Adipocyte (in vitro differentiated cells): ENCODE results near the gene C17orf100.

Source experiments
- DNase-seq: peaks from one replicate; pipeline ENCODE4 v3.0.0-alpha.2; 2015; ENCODE audit warnings: low read depth
- H3K27me3 ChIP-seq: replicated peaks from 2 replicates; pipeline ENCODE4 v1.7.0; 2013; ENCODE audit warnings: mild to moderate bottlenecking, low read length, moderate library complexity; ENCODE audit not compliant: control insufficient read depth, insufficient read depth
- H3K36me3 ChIP-seq: 2 replicates; pipeline ENCODE4 v1.7.0; 2013; ENCODE audit warnings: low read length, mild to moderate bottlenecking, moderate library complexity; ENCODE audit not compliant: control insufficient read depth, insufficient read depth, severe bottlenecking
- H3K4me1 ChIP-seq: 2 replicates; pipeline ENCODE4 v1.7.0; 2013; ENCODE audit warnings: mild to moderate bottlenecking, low read length, moderate library complexity; ENCODE audit not compliant: control insufficient read depth, insufficient read depth
- H3K4me3 ChIP-seq: 2 replicates; pipeline ENCODE4 v1.7.0; 2013; ENCODE audit warnings: mild to moderate bottlenecking, low read length, moderate library complexity
- H3K9ac ChIP-seq: 2 replicates; pipeline ENCODE4 v1.7.0; 2013; ENCODE audit warnings: mild to moderate bottlenecking, low read length, moderate library complexity
- H3K9me3 ChIP-seq: 2 replicates; pipeline ENCODE4 v1.7.0; 2013; ENCODE audit warnings: mild to moderate bottlenecking, low read length, moderate library complexity; ENCODE audit not compliant: control insufficient read depth

C17orf100 gene

GRCh38 chr17:6670999-6671398 is 19.4 kb downstream of the C17orf100 start:
- peaks cover 48% of the 10 kb centered on the region for H3K27me3 ChIP-seq
- no peak overlapping the region for H3K9ac ChIP-seq
- H3K9me3 ChIP-seq = no peaks in the 10 kb centered on the region
- H3K36me3 ChIP-seq = no peaks in the 10 kb centered on the region
- no peak overlapping the region for H3K4me3 ChIP-seq
- no peak for DNase-seq
- no peaks in the 10 kb centered on the region for H3K4me1 ChIP-seq

- Histone ChIP-seq H3K27me3 (peaks cover 52% of the 10 kb centered on the region), H3K36me3 (no peaks in the 10 kb centered on the region), H3K4me1 (no peaks in the 10 kb centered on the region), H3K9me3 (no peaks in the 10 kb centered on the region), H3K4me3 (no peak overlapping the region), H3K9ac (no peak overlapping the region)
- DNase-seq = no peak
Measured at GRCh38 chr17:6671431-6671830, 19.9 kb downstream of the C17orf100 start.

- no peak overlapping the region for H3K9ac ChIP-seq
- no peaks in the 10 kb centered on the region for H3K9me3 ChIP-seq
- no peaks in the 10 kb centered on the region for H3K4me1 ChIP-seq
- no peak for DNase-seq
- H3K4me3 ChIP-seq = no peak overlapping the region
- H3K36me3 ChIP-seq = no peaks in the 10 kb centered on the region
- H3K27me3 ChIP-seq = peaks cover 58% of the 10 kb centered on the region
Measured at GRCh38 chr17:6674586-6674985, 23.0 kb downstream of the C17orf100 start.

GRCh38 chr17:6675201-6675825 is 23.8 kb downstream of the C17orf100 start:
- H3K27me3 ChIP-seq = peaks cover 55% of the 10 kb centered on the region
- no peak for DNase-seq

DNA sequence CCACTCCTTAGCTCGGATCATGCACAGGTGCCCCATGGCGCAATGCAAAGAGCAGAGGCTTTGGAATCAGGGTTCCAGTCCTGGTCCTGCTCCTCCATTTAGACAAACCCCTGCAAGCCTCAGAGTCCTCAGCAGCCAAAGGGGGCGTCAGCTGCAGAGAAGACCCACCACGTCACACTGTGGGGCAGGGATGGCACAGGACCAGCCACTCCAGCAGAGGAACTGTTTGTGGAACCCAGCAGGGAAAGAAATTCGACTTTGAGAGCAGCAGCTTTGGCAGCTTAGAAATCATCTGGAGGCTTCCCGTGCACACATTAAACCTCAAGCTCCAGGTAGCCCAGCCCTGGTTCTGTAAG is 25.2 kb downstream of the C17orf100 start:
- H3K27me3 ChIP-seq = peaks cover 49% of the 10 kb centered on the region
- no peaks in the 10 kb centered on the region for H3K36me3 ChIP-seq
- H3K4me3 ChIP-seq = no peak overlapping the region
- no peak for DNase-seq
- H3K9me3 ChIP-seq = no peaks in the 10 kb centered on the region
- H3K9ac ChIP-seq = no peak overlapping the region
- H3K4me1 ChIP-seq = no peaks in the 10 kb centered on the region

More at GRCh38 chr17:6675201-6675825, 23.8 kb downstream of the C17orf100 start:
- no peak overlapping the region for H3K4me3 ChIP-seq
- H3K4me1 ChIP-seq = no peaks in the 10 kb centered on the region
- no peak overlapping the region for H3K9ac ChIP-seq
- no peaks in the 10 kb centered on the region for H3K9me3 ChIP-seq
- H3K36me3 ChIP-seq = no peaks in the 10 kb centered on the region

DNA sequence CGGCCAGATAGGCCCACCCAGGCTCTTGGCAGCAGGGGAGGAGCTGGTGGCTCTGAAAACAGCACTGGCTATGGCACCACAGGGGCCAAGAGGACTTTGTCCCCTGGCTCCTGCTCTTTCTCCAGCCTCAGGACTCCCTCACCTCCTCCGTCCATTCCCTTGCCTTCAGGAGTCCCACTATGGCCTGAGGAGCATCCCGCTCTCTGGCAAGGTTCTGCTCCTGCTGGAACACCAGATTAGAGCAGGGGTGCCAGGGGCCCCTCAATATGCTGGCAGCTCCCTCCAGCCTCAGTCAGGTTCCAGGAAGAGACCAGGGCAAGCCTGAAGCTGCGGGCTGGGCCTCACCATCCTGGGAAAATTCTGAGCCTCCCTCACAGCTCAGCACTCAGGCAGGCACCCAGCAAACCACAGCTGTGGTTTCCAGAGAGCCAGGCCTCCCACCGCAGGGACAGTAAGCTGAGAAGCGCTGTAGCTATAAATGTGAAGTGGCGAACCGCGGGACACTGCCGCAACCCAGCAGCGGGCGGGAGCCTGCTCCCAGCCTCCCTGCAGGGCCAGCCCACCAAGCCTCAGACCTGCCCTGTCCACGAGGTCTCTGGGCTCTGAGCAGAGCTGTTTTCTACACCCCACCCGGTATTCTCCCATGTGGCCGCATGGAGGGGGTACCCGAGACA is 25.7 kb downstream of the C17orf100 start:
- no peak overlapping the region for H3K9ac ChIP-seq
- no peak for DNase-seq
- H3K4me1 ChIP-seq = no peaks in the 10 kb centered on the region
- no peaks in the 10 kb centered on the region for H3K36me3 ChIP-seq
- H3K9me3 ChIP-seq = peaks cover under 1% of the 10 kb centered on the region
- H3K27me3 ChIP-seq = peaks cover 54% of the 10 kb centered on the region
- no peak overlapping the region for H3K4me3 ChIP-seq

DNA sequence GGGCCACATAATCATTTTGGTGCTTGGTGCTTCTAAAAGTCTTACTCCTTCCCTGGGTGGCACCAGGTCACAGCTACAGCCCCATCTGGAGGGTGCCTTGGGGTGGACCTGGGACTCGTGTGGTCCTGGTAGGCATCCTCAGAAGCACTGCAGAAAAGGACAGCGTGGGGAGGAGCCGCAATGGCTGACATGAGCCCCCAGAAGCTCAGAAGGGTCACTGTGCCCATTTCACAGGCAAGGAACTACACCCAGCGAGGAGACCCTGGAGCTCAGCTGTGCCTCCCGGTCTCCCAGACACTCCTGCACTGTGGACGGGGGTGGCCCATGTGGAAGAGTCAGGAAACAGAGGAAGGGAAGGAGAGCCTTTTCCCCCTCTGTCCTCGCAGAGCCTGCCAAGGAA is 26.4 kb downstream of the C17orf100 start:
- no peaks in the 10 kb centered on the region for H3K36me3 ChIP-seq
- no peak overlapping the region for H3K9ac ChIP-seq
- H3K27me3 ChIP-seq = peaks cover 61% of the 10 kb centered on the region
- DNase-seq = no peak
- H3K4me3 ChIP-seq = no peak overlapping the region
- H3K4me1 ChIP-seq = no peaks in the 10 kb centered on the region
- H3K9me3 ChIP-seq = peaks cover 2% of the 10 kb centered on the region

DNA sequence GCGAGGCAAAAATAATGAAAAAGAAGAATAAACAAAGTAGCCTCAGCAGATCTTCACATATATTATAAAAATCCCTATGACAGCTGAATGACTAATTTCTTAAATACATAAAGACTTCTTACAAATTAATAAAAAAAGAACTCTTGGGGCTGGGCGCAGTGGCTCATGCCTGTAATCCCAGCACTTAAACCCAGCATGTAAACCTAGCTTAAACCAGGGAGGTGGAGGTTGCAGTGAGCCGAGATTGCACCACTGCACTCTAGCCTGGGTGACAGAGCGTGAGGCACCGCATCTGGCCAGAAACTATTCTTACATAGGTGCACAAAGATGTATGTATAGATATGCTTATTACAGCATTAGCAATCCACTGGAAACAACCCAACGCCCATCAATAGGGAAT is 27.7 kb downstream of the C17orf100 start:
- Histone ChIP-seq H3K4me3 (no peak overlapping the region), H3K4me1 (no peaks in the 10 kb centered on the region), H3K9me3 (peaks cover 2% of the 10 kb centered on the region), H3K36me3 (no peaks in the 10 kb centered on the region), H3K27me3 (peaks cover 60% of the 10 kb centered on the region), H3K9ac (no peak overlapping the region)
- no peak for DNase-seq

DNA sequence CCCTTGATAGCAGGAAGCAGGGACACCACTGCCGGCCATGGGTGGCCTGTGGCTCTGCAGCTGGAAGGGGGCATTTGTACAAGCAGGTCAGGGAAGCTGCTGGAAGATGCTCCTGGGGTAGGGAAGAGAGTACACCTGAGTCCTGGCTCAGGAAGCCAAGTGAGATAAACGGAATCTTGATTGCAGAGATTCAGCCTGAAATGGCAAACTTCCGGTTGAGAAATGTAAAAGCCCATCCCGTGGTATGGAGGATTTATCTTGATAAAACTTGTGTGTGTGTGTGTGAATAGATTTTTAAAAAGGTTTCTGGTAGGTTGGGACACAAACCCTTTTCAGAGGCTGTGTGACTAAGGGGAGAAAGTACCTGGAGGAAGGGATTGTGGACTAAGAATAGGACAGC is 29.6 kb downstream of the C17orf100 start:
- H3K27me3 ChIP-seq = peaks cover 55% of the 10 kb centered on the region
- H3K4me1 ChIP-seq = no peaks in the 10 kb centered on the region
- no peak overlapping the region for H3K4me3 ChIP-seq
- H3K9me3 ChIP-seq = peaks cover 2% of the 10 kb centered on the region
- no peak overlapping the region for H3K9ac ChIP-seq
- DNase-seq = no peak
- no peaks in the 10 kb centered on the region for H3K36me3 ChIP-seq

GRCh38 chr17:6681671-6682070 is 30.1 kb downstream of the C17orf100 start:
- H3K9ac ChIP-seq = no peak overlapping the region
- no peak for DNase-seq
- no peaks in the 10 kb centered on the region for H3K36me3 ChIP-seq
- H3K4me3 ChIP-seq = no peak overlapping the region
- peaks cover 55% of the 10 kb centered on the region for H3K27me3 ChIP-seq
- H3K4me1 ChIP-seq = no peaks in the 10 kb centered on the region
- peaks cover 2% of the 10 kb centered on the region for H3K9me3 ChIP-seq

- no peaks in the 10 kb centered on the region for H3K4me1 ChIP-seq
- peaks cover 57% of the 10 kb centered on the region for H3K27me3 ChIP-seq
- peaks cover 2% of the 10 kb centered on the region for H3K9me3 ChIP-seq
- H3K4me3 ChIP-seq = no peak overlapping the region
- H3K9ac ChIP-seq = no peak overlapping the region
- H3K36me3 ChIP-seq = no peaks in the 10 kb centered on the region
- DNase-seq = no peak
Measured at GRCh38 chr17:6682339-6682738, 30.8 kb downstream of the C17orf100 start.
